ENCODE data around the gene LDB3.

Gene LDB3

DNA sequence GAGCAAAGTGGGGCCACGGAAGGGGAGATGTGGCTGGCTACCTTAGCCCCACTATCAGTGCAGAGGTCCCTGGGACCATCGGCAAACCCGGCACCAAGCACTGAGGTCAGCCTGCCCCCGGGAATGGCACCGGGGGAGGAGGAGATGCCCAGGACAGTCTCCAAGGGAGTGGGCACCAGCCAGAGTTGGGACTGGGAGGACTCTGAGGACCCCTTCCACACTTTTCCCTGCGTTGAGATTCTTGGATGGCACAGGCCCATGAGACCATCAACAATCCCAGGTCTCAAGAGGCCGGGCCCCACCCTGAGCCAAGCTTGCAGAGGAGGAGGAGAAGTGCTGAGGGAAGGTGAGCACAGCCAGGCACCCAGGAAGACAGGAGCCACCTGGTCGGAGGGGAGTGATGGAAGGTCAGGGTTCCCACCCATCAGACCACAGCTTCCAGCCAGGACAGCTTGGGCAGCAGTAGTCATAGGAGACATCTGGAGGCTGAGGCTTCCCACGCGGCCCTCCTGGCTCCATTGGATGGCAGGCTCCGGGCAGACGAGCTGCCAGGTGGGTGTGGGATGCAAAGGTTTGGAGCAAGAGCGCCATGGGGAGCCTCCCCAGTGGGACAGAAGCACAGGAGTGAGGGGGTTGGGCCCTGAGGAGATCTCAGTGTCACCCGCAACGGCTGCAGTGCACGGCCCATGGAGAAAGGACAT, 16.5 kb upstream of the LDB3 start:
- DNase-seq: no peak

DNA sequence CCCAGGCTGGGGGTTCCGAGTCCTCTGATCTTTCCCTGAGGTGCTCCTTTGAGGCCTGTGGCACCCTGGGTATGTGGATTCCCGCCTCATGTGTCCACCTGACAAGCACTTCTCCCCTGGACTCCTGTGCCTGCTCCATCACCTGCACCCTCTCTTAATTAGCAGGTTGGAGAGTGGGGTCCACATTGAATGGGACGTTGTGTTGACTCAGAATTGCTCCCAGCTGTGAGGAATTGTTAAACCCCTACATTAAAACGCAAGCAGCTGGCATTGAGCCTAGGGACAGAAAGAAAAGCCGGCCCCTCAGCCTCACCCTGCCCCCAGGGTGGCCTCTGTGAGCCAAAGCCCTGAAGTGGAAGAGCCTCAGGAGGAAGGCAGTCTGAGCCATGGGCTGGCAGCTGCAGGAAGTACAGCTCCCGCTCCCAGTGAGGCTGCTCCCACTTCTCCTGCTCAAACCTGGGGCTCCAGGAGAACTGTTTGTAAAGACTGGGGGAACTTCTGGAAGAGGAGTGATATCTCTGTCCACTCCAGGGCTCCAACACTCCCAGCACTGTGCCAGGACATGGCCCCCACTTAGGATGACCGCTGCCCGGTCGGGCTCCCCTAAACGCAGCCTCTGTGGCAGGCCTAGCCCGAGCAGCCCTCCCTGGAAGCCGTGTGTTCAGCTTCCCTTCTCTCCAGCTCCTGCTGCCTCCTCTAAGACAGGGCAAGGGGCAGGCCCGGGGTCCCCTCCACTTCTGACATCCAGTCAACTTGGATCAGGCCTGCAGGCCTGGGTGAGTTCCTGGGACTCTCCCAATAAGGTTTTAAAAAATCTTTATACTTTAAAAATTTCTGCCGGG, 15.7 kb upstream of the LDB3 start:
- DNase-seq: no peak

DNA sequence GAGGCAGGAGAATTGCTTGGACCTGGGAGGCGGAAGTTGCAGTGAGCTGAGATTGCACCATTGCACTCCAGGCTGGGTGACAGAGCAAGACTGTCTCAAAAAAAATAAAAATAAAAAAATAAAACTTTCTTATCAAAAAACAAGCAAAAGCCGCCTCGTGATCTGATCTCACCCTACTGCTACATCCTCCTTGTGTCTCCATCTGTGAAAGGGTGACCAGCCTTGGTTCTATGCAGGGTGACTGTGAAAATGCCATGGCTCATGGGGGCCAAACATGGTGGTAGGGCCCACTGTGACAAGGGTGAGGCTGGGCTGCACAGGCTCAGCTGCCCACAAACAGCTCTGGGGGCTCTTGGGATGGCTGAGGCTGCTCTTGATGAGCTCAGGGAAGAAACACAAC, 14.9 kb upstream of the LDB3 start:
- no peak for DNase-seq

DNA sequence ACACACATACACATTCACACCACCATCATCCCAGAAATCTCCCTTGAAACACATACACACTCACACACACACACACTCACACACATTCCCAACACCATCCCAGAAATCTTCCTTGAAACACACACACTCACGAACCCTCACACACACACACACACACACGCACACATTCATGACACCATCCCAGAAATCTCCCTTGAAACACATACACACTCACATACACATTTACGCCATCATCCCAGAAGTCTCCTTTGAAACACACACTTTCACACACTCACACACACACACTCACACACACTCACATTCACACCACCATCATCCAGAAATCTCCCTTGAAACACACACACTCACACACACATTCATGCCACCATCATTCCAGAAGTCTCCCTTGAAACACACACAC, 14.3 kb upstream of the LDB3 start:
- no peak for DNase-seq

DNA sequence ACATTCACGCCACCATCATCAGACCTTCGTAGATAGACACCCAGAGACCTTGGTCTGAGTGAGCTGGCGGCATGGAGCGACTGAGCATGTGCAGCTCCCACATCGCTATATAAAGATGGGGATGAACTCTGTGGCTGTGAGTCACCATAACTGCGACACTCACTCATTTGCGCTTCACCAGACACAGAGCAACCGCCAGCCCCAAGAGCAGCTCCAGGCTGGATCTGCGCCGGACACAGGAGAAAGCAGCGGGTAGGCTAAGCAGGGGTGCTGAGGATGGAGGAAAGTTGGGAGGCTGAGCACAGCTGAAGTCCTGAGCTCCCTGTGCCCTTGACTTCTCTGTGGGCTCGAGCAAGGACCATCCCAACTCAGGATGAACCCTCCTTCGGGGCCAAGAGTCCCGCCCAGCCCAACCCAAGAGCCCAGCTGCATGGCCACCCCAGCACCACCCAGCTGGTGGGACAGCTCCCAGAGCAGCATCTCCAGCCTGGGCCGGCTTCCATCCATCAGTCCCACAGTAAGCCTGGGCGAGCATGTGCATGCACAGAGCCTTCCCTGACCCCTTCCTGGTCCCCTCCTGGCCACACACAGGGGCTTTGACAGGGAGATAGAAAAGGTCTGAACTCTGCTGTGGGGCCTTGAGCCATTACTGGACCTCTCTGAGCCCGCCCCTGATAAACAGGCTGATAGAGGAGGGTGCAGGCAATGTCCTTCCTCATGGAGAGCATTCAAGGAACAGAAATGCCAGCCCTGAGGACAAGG, 13.7 kb upstream of the LDB3 start, which contains the start of gene OPN4:
Gene OPN4 (plus strand): TSS at position 137 of the 762 bp plus-strand sequence. CDS start 237 bp downstream, at position 374.
- no peak for DNase-seq

DNA sequence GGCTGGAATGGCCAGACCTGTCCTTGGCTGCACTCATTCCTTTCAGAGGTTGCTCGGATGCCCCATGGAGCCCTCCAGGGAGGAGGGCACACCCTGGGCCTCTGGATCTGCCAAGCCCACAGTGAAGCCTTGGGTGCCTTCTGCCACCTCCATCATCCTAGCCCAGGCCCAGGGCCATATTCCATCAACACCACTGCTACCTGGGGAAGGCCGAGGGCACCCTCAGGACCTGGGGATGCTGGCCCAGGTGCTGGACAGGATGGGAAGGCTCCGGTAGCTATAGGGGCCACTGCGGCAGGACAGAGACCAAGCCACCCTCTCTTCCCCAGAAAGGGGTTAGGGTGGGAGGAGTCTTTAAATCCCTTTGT, 13.2 kb upstream of the LDB3 start:
- no peak for DNase-seq

DNA sequence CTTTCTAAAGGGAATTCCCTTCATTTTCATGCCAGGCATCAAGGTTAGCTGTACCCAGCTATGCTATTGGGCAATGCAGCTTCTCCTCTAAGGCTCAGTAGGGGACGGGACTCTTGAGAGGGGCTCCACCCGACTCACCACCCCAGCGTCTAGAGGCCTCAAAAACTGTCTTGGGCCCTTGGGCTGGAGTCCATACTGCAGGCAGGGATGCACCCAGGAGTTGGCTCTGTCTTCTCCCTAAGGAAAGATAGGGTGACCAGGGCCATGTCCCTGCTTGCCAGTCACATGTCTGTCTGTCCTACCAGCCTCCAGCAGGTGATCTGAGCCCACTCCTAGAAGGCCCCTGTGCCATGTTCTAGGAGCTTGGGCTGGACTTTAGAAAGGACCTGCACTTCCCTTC, 12.7 kb upstream of the LDB3 start:
- DNase-seq: no peak

DNA sequence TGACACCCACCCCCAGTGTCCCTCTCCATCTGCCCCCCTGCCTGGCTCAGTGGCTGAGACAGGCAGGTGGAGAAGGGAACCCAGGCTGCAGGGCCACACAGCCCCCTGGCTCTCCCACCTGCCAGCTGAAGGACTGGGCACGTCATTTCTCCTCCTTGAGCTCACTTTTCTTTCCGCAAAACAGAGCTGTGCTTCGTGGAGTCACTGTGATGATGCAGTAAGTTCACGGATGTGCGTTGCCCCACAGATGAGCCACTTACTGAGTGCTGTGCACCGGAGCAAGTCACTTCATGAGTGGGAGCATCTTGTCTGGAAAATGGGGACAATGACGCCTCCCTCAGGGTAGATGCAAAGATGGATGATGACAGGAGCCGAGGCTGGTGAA, 11.3 kb upstream of the LDB3 start:
- DNase-seq: no peak

DNA sequence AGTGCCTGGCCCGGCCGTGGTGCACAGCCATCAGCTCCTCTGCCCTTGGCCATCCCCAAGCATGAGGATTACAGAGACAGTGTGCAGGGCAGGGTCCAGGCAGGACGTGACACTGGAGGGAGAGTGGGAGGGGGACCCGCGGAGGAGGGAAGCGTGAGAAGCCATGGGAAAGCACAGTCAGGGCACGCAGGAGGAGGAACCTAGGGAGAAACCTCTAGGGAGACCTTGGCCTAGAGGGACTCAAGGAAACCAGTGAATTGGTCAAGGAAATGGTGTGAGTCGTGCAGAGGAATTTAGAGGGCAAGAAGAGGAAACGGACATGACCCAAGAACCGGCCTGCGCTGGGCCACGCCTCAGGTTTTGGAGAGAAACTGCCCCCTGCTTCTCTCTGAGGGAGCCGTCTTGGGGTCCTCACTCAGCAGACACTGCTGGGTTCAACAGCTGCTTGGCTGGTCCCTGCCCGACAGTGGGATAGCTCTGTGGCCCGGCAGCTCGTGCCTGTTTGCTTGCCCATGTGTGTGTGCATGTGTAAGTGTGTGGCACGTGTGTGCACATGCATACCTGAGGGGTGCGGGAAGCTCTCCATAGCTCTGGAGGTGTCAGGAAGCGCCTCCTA, 10.8 kb upstream of the LDB3 start:
- no peak for DNase-seq

DNA sequence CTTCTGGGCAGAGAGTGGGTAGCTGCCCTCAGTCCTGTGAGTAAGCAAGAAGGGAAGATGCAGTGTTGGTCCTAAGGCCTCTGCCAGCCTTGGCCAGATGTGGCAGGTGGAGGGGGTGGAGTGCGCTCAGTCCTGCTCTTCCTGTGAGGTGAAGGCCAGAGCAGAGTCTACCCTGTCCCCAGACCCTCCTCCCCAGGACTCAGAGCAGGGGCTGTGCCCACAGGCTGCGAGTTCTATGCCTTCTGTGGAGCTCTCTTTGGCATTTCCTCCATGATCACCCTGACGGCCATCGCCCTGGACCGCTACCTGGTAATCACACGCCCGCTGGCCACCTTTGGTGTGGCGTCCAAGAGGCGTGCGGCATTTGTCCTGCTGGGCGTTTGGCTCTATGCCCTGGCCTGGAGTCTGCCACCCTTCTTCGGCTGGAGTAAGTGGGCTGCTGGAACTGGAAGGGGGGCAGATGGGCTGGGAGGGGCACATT, 10.0 kb upstream of the LDB3 start:
- no peak for DNase-seq

DNA sequence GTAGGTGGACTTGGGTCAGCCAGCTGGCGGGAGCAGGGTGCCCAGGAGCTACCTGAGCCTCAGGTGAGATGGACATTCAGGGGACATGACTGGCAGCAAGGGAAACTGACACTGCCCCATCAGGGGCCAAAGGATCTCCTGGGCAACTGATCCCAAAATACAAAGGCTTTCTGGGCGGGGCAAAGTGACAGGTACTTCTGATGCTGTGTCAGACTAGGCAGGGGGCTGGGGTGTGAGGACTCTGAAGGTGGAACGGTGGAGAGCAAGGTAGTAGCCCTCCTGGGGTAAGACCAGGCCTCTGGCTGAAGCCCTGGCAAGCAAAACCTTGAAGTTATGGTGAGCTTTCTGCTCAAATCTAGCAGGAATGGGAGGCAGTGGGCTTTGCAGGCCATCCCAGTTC, 9.6 kb upstream of the LDB3 start:
- DNase-seq: no peak

DNA sequence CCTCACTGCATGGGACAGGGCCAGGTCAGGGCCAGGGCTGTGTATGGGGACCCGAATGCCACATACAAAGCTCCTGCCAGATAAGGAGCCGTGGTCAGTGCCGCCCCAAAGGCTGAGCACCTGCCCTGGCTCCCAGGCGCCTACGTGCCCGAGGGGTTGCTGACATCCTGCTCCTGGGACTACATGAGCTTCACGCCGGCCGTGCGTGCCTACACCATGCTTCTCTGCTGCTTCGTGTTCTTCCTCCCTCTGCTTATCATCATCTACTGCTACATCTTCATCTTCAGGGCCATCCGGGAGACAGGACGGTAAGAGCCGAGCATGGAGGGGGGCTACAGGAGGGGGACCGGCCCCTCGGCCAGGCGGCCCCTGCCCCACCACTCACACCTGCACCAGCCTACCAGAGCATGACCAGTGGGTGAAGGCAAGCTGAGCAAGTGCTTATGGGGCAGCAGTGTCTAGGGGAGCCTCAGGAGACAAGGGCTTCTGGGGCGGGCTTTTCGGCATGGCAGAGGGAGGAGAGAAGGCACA, 9.1 kb upstream of the LDB3 start:
- DNase-seq: no peak

DNA sequence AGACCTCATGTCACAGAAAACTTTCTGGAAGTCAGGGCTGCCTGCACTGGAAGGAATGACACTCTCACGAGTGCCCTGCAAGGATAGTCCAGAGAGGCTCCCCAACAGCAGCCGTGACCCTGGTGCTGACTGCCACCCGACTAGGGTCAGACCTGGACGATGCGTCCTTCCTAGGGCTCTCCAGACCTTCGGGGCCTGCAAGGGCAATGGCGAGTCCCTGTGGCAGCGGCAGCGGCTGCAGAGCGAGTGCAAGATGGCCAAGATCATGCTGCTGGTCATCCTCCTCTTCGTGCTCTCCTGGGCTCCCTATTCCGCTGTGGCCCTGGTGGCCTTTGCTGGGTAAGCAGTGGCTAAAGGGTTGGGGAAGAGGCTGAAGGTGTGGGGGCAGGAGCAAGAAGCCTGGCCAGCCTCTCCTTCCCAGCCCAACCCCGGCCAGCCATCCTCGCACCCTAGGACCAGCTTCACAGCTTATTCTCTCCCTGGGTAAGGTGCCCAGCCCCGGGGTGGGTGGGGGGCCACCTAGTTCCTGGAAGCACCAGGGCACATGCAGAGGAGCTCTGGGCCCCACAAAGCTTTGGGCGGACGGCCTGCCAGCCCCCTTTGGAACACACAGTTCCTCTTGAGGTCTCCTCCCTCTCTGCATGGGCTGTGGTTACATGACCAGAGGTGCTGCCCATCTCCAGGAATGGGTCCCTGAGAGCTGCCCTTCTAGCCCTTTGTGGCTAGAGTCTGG, 8.4 kb upstream of the LDB3 start:
- DNase-seq: no peak

DNA sequence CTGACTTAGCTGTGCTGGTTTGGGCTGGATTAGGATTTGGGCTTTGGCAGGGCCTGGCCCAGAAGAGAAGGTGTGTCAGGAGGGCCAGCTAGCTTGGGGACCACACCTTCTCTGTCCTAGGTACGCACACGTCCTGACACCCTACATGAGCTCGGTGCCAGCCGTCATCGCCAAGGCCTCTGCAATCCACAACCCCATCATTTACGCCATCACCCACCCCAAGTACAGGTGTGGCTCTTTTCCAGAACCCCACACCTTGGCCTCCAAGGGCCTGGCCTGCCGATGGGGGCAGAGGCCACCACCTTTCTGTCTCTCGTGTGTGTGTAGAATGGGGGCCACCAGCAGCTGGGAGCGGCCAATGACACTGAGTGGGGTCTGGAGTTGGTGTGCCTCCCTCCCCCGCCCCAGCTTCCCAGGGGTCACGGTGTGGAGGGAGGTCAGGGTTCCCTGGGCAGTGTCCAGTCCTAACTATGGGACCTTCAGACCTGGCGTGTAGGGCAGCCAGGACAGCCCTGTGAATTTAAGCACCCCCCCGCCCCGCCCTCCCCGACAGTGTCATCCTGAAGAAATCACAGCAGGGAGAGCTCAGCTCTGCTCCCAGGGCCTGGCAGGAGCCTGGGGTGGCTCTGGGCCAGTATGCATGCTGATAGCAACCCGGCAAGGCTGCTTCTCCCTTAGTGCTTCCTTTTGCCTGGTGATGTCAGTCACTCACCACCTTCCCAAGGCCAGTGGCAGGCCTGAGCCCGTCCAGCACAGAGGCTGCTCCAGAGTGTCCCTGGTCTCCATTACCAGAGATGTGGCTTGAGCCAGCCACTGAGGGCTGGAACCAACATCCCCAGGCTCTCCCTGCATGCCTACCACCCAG, 6.9 kb upstream of the LDB3 start:
- no peak for DNase-seq

DNA sequence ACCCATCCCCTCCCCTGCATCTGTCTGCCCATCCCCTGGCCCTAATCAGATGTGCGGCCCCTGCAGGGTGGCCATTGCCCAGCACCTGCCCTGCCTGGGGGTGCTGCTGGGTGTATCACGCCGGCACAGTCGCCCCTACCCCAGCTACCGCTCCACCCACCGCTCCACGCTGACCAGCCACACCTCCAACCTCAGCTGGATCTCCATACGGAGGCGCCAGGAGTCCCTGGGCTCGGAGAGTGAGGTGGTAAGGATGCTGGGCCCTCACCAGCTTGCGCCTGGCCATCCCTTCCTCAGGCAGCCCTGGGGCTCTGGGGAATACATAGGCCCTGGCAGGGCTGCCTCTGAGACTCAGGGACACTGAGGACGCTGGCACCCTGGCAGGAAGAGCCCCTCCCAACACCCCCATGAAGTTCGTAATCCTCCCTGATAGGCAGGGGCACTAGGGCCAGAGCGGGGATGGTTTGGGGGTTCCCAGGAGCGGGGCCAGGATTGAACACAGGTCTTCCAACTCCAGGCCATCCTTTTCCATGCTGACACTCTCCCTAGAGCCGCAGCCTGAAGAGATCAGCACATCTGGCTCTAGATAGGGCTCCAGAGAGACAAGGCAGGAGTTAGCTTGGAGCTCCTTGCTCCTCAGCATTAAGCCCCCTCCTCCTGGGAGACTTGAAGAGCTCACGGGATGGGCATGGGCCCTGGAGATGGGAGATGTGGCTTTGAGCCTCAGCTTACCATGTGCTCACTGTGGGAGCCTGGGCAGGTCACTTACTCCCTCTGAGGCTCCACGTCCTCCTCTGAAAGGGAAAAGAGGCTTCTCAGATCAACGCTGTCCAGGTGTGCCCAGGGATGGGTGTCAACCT, 5.9 kb upstream of the LDB3 start:
- no peak for DNase-seq

DNA sequence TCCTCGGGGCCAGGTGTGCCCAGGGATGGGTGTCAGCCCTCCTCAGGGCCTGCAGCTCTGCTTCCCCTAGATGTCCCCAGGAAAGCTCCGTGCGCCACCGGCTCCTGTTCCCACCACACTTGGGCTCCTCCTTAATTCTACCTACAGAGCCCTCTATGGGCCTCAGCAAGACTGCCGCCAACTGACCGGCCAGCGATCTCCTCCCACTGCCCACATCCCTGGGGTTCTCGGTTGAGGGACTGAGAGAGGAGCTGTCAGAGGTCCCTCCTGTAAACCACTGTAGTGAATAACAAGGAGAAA, 5.3 kb upstream of the LDB3 start:
- no peak for DNase-seq

DNA sequence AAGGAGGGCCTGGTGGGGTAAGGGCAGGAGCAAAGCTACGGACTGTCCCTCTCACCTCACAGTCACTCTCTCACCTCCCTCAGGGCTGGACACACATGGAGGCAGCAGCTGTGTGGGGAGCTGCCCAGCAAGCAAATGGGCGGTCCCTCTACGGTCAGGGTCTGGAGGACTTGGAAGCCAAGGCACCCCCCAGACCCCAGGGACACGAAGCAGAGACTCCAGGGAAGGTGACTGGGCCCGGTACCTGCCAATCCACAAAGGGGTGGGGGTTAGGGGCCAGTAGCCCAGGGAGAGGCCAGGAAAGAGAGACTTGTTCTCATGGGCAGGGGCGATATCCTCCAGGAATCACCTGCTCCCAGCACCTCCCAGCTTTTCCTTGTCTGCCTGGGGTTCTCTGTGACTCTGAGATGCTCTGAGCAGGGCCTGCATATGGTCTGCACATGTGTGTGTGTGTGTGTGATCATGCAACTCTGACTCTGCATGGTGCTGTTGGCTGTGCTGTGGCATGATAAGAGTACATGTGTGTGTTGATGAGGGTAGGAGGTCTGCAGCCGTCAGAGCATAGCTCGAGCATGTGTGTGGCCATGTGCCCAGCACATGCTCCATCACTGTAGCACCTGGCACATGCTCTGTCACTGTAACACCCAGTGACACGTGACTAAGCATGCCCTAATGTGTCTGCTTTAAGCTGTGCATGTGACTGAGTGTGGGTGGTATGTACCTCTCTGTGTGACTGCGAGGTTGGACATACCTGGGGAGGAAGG, 4.6 kb upstream of the LDB3 start:
- DNase-seq: no peak

DNA sequence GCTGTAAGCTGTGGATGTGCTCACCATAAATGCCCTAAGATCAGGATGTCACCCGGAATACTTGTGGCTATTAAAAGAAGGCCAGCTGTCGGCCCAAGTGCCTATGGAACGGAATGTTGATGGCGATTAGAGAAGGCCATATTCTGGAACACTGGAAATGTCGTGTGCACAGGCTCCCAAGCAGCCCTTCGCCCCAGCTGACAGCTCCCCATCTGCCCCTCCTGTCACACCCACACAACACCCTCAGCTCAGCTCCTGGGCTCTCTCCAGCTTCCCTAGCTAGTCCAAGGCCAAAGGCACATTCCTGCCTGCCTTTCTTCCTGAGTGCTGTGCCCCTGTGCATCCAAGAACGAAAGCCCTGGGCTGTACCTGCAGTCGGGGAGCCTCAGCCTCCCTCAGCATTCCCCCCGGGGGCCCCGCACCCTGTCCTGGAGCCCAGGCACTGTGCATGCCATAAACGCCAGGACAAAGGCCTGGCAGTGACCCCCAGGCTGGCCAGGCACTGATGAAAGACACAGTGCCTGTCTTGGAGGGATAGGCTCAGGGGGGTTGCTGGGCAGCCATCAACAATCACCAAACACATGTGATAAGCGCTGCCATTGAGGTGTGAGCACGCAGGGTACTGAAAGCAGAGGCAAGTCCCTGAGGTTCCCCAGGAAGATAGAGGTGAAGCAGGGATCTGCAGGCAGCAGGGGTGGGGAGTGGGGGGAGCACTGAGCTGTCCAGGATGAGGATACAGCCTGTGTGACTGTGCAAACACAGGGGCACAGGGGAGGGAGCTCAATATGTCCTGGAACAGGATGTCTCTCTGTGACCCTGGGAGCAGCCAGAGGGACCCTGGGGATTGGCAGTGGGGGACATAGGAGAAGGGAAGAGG, 3.7 kb upstream of the LDB3 start:
- DNase-seq: no peak

DNA sequence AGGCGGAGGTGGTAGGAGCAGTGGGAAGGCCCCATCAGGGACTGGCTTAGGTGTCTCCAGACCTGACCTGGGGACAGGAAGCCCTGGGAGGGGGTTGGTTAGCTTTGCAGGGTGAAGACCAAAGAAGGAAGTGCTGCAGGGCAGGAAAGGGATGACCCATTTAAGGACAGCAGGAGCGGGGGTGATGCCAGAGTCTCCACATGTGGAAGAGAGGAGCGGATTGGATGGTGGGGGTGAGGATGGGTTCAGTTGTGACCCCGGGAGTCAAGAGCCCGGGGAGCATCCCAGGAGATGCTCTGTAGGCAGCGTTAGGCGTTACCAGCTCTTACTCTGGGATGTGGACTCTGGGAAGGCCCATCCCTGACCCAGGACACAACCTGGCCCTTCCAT, 3.1 kb upstream of the LDB3 start:
- DNase-seq: no peak

Data from OCI-M1 (cell line).